NCI-H526 (cell line): Measurements from ENCODE around the gene SDCBP2.

Experiments used
- DNase-seq, 2 experiments: peaks; one replicate each; lab custom pipeline; 2025; lab: John Stamatoyannopoulos, UW

Gene SDCBP2

DNA sequence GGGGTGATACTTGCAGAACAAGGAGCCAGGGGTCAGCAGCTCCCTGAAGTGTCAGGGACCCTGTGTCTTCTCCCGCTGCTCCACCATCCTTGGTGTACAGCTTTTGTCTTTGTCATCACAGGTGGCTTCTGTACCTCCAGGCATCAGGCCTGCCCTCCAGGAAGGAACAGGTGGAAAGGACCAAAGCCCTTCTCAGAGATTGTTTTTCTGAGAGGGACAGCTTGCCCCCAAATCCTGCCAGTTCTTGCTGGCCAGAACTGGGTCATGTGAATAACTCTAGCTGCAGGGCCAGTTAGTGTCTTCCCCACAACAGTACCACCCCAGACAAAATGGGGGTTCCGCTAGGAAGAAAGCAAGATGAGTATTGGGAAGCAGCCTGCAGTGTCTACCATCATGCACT is 31.5 kb downstream of the SDCBP2 start:
- no peak for DNase-seq

DNA sequence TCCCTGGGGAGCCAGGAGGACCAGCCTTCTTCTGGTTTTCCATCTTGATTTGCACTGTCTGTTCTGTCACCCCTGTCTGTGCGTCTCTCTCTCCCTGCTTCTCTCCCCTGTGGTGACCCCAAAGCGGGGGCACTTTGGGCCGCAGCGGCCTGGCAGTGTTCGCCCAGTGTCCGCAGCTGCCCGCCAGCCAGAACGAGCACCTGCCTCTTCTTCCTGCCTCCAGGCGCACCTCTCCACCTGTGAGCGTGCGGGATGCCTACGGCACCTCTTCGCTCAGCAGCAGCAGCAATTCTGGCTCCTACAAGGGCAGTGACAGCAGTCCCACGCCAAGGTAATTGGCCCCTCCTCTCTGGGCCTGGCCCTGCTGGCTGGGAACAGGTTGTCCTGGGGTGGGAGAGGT is 32.0 kb downstream of the SDCBP2 start:
- no peak for DNase-seq

DNA sequence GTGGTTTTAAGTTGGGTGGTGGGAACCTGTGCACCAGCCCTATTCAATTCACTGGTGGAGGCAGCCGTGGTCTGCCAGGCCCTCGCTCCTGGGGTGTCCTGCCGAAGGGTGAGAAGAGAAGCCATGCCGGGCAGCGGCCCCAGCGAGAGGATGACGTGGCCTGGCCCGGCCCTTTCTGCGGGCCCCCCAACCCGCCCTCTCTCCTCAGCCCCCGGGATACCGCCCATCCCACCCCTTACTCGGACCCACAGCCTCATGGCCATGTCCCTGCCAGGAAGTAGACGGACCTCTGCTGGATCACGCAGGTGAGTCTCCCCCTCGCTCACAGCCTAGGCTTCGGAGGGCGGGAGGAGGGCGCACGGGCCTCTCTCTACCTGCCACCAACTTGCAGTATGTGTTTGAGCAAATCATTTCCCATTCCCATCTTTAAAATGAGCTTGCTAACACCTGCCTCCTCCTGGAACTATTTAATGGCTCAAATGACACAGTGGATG is 32.8 kb downstream of the SDCBP2 start:
- DNase-seq = no peak

DNA sequence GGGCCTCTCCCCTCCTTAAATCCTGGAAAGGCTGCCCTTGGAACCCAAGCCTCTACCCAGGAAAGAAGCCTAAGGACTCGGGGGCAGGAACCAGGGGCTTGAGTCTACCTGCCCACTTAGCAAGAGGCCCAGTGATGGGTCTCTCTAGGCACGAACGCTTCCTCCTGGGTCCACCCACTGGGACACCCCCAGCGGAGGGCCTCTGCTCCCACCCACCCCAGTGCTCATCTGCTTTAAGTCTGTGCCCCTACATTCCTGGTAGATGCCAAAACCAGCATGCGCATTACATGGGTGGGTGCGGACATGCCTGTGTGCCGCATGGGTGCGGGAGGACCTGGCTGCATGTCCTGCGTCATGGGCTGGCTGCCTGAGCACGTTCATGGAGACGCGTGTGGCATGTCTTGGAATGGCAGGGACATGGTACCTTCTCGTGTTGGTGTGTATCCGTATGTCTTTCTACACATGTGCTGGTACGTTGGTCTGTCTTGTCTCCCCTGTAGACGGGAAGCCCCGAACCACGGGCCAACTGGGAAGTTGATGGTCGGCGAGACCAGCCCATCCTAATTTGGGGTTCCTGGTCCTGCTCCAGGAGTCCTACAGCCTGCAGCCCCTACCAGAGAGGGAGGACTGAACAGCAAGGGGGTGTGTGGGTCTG is 33.5 kb downstream of the SDCBP2 start:
- DNase-seq = no peak

DNA sequence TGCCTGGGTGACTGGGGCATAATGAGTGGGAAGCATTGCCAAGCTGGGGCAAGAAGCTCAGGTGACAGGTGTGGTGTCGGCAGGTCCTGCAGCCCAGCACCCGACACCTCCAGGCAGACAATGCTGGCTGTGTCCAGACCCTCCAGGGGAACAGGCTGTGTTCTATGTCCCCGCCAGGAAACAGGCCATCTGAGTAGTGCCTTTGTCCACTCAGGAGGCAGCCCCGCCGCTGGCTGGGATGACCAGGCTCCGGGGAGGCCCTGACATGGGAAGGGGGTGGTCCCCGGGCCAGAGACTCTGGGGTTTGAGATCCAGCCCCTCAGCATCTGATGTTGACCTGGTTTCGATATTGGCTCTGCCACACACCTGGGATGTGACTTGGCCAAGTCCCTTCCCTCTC is 34.4 kb downstream of the SDCBP2 start:
- DNase-seq = no peak

DNA sequence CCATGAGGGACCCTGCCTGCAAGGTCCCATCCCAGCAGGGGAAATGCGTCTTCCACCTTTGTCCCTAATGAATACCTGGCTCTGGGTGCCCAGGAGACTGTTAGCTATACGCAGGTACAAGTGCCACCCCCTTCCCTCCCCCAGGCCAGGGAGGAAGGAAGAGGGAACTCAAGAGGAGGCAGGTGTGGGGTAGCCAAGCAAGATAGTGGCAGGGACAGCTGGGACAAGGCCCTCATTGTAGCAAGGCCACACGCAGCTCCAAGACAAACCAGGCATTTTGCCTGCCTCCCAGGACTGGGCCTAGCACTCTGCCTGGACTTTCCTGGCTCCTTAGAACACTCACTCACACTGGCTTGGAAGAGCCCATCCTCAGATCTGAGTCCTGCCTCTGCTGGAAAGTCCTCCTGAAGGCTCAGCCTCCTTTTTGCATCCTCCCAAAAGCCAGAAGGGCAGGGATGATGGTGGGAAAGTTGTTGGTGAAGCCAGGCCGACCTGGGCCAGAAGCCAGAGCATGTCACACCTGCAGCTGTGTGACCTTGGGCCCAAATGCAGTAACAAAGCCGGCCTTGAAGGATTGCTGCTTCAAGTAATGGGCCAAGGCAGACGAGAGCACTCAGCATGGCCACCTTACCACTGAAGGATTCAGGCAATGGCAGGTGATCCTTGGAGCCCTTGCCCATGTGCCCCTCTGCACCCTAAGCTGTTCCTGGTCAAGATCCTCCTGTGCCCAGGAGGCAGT is 35.1 kb downstream of the SDCBP2 start:
- no peak for DNase-seq

DNA sequence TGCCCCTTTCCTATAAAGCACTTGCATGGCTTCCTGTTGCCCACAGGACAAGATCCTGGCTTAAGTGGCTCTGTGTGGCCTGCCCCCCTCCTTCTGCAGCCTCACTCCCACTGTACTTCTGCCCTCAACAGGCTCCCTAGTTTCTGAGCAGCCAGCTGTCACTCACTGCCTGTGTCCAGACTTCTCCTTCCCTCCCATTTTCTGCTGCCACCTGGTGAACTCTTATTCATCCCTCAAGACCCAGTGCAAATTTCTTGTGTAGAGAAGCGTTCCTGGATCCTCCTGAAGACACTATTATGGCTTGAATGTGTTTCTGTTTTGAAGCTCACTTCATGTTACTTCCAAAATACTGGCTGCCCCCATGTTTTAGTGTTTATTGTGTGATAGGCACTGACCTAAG is 36.3 kb downstream of the SDCBP2 start:
- DNase-seq = no peak

DNA sequence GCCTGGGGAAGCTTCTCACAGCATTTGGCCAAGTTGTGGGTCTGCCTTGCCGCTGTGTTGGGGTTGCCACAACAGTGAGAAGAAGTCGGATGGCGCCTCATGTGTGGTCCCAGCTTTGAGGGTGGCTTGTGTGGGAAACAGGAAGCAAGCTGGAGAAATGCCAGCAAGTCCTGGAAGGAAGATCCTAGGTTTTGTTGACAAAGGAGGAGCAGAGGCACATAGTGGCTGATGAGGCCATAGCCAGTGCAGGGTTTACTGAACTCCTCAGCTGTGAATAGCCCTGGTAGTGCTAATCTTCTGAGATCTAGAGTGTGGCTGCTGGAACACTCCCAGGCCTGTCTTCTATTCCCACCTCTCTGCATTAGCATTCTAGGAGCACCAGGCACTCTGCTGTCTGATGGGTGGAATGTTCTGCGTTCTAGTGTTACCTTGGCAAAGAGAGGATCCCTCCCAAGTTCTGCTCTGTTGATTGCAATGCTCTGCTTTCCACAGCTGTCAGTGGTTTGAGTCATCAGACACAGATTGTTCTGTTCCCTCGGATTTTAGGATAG is 37.7 kb downstream of the SDCBP2 start:
- DNase-seq = no peak

DNA sequence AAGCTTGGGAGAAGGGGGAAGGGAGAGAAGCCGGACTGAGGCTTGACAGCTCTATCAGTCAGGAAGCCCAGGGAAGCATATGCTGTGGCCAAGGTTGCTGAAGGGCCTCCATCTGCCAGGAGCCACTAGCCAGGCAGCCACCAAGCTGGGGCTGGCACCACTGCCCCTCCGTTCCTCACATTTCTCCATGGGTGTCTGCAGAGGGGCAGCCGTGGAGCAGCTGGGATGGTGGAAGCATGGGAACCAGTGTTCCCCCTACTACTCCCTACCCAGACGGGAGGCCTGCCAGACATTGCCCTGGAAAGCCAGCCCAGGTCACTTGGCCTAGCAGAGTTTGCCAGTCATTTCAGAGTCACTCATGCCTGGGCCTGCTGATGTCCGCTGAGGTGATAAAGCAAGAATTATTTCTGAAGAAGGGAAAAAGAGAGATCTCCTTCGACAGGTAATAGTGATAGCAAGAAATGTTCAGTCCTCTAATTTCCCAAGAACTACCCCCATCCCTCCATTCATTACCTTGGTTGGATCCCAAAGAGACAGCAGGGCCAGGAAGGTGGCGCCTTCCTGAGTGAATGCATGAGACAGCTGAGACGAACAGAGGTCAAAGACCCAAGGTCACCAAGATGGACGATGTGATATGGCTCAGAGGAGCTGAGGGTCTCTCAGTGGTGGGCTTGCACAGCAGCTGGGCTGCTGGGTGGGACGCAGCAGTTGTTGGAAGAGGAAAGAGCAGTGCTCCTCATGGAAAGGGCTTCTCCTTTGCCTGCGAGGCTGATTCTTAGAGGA is 41.0 kb downstream of the SDCBP2 start:
- no peak for DNase-seq

DNA sequence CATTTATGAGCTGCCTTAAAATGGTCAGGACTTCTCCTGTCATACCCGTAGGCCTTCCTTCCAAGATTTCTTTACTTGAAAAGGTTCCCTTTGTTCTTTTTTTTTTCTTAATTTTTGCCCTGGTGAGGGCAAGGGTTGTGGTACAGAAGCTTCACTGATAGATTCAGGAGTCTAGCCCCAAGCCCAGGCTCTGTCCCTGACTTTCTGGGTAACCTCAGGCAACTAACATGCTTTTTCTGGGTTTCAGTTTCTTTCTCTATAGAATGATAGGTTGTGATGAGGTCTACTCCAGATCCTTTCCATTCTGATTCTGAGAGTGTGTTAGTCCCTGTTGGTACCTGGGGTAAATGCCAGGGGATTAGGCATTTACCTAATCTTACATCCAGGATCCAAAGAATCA is 41.6 kb downstream of the SDCBP2 start:
- no peak for DNase-seq

DNA sequence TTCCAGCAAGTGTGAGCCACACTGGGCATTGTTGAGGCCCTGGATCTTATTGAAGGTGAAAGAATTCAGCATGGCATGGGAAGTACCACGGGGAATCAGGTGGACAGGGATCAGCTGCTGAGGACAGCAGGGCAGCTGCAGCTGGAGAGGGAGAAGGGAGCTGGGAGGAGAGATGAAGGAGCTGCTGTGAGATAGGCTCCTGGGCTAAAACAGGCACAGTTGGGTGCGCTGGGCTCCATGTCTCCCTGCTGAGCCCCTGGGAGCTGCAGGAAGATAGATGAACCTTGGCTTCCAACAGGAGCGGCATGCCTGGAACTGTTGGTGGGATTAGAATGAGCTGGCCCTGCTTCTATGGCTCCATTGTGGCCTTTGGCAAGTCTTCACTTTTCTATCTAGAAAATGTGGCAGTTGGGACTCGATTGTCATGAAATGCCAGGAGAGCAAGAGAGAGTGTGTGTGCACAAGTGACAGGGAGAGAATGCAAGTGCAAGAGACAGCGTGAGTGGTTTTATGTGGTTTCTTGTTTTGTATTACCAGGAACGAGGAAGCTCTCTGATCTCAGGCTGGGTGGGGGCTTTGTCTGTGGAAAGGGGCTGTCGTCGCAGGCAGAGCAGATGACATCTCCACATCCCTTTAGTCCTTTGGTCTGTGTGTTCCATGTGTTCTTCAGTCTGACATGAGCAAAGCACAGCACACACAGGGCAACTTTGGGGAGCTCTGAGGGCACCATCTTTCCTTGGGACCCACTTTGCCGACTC is 42.5 kb downstream of the SDCBP2 start:
- DNase-seq = no peak

DNA sequence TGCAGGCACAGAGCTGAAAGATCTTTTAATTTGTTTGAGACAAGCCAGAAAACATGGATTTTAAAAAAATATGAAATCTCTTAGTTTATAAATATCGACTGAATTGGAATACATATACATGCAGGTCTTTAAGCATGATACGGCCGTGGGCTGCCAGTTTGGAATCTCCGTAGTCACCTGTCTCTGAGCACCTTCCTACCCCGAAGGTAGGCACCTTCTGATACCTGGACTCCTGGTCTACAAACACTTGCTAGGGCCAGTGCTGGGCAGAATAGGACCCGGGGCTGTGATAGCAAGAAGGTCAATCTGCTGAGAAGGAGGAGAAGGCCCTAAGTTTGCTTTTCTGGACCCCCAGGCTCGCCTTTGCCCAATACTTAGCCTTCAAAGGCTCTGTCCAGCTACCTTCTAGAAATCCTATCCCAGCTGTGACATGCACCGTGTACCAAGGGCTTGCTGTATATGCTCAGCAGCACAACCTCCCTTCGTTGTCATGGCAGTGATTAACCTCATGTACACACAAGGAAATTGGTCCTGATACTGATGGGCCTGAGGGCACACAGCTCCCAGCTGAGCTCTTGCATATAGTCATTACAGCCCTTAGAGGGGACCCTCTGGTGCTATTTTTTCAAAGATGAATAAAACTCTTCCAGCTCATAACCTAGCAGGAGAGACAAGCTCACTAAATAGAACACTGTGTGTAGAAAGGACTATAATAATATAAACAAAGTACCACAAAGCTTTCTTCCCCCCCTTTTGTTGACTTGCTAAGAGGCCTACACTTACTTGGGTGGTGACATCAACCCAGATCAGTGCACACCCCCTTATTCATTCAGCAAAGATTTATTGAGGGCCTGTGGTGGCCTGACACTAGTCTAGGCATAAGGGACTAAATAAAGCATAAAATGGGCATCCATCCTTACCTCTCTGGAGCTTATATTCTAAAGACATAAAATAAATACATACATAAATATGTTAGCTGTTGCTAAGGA is 45.1 kb downstream of the SDCBP2 start:
- no peak for DNase-seq

DNA sequence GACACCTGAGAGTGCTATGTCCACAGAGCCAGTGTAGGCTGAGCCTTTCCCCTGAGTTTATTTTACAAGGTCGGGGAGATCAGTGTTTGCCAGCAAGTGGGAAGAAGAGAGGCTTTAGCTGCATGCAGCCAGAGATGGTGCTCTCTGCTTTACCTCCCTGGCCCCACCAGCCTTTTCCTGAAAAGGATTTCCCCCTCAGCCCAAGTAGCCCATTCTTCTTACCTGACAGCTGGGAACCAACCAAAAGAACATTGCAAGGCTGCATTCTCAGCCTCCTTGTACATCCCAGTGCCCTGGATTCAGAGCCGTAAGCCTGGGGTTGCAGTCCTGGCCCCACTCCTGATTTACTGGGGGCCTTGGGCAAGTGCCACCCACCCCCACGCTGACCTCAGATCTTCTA is 46.0 kb downstream of the SDCBP2 start:
- no peak for DNase-seq

DNA sequence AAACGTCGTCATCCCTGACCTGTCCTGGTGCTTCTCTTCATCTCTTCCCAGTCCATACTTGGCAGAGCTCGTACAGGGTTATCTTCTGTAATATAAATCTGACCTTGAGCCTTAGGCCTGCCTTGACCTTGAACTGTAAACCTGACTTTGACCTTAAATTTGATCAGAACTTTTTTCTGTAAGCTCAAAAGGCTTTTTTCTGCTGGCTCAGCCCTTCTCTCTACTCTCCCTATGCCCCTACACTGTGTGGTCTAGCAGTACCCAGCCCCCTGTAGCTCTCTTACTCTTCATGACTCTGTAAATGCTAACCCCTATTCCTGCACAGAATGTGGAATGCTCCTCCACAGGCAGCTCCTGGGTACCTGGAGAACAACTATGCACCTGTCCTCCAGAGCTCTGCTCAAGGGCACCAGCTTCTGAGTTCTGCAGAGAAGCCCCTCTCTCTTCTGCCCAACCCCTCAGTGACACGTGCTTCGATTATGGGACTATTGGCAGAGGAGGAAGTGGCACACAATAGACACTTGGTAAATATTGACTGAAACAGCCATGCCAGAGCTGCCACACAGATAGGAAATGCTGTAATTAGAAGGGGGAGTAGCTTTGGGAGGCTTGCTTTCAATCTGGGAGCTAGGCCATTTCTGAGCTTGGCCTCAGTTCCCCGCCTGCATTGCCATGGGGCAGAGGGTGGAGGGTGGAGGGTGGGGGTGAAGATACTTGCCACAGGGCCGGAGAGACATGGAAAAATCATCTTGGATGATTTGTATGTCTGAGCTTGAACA is 47.5 kb downstream of the SDCBP2 start:
- no peak for DNase-seq

DNA sequence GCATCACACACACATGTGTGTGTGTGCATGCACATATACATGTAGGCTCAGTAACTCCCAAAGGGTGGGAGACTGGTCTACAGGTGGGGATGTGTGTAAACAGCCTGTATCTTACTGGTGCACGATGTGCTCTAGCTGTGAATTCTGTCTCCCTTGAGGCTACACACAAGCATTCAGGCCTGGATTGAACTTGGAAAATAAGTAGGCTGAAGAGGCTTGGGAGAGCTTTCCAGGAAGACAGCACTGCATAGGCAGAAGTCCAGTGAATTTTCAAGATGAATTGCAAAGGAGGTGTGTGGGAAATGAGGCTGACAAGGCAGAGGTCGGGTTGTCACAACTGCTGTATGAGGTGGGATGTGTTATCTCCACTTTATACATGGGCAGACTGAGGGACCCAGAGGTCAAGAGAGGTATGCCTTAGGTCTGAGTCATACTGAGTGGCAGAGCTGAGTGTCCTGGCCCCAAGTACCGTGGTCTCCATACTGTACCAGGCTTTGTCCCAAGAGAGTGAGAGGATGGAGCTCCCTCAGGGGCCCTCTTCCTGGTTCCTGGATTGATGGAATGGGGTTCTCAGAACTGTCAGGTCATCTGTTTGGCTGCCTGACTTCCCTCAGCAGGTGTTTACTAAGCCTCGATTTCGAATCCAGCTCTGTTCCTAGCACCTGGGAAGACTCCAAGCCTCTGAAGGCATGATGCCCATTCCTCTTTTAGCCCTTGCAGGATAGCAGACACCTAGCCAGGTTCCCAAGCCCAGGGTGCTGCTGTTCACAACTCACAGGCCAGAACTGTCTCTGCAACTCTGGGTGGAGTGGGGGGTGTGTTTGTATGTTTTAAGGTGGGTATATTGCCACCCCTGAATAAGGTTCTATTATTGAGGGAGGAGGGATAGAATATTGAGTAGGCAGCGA is 48.5 kb downstream of the SDCBP2 start:
- DNase-seq = no peak

DNA sequence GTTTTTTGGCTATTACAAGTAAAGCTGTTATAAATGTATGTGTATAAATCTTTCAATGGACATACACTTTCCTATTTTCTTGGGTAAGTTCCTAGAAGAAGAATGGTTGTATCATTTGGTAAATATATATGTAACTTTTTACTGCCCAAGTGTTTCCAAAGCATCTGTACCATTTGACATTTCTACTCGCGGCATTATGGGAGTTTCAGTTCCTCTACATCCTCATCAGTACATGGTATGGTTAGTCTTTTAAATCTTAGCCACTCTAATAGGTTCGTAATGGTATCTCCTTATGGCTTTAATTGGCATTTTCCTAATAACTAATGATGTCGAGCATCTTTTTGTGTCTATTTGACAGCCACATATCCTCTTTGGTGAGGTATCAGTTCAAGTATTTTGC is 49.9 kb downstream of the SDCBP2 start:
- DNase-seq = no peak

DNA sequence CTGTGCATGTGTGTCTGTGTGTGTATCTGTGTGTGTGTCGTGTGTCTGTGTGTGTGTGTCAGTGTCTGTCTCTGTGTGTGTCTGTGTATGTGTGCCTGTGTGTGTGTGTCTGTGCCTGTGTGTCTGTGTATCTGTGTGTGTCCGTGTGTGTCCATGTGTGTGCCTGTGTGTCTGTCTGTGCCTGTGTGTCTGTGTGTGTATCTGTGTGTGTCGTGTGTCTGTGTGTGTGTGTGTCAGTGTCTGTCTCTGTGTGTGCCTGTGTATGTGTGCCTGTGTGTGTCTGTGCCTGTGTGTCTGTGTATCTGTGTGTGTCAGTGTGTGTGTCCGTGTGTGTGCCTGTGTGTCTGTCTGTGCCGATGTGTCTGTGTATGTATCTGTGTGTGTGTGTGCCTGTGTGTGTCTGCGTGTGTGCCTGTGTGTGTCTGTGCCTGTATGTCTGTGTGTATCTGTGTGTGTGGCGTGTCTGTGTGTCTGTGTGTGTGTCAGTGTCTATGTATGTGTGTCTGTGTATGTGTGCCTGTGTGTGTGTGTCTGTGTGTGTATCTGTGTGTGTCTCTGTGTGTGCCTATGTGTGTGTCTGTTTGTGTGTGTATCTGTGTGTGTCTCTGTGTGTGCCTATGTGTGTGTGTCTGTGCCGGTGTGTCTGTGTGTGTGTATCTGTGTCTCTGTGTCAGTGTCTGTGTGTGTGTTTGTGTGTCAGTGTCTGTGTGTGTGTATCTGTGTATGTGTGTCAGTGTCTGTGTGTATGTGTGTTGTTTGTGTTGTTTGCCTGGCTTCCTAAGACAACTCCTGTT is 51.2 kb downstream of the SDCBP2 start:
- DNase-seq = no peak

DNA sequence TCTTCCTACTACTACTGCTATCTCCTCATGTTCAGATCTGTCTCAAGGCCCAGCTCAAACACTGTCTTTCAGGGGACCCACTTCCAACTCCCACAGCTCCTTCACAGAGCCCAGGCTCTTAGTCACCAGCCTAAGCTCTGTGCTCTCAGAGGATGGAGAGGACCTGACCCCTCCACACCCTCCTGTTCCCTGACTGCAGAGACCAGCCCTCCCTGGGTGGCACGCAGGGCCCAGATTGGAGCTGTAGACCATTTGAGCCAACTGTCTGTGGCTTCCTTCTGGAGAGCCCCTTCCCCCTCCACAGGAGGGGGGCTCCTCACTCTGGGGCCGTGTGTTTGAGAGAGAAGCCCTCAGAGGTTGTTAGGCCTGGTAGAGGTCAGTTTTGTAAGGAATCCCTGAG is 53.0 kb downstream of the SDCBP2 start:
- DNase-seq = no peak
